Neural cell (in vitro differentiated cells): ENCODE data around the gene NEURL3. TPM values are rescaled to one million over a fixed set of nuclear protein-coding genes. Genes with fewer than 3 reads are reported as not detected.

Experiments
- H2AFZ ChIP-seq: fragments of 200-600, 300-800 bp; sonication (generic), shearing (Covaris generic); 2 replicates; pipeline ENCODE4 v1.6.0; 2014; ENCODE audit warnings: low read depth, mild to moderate bottlenecking, antibody characterized with exemption, low read length, moderate library complexity
- H3F3A ChIP-seq: fragments of 200-600 bp; shearing (Covaris generic); 2 replicates; pipeline ENCODE4 v1.6.1; 2016; ENCODE audit warnings: mild to moderate bottlenecking, moderate library complexity, mixed read lengths, antibody characterized with exemption, low read length; ENCODE audit not compliant: insufficient read depth, poor library complexity, severe bottlenecking
- H3K27ac ChIP-seq: fragments of 200-600, 300-800 bp; sonication (generic), shearing (Covaris generic); 2 replicates; pipeline ENCODE4 v1.5.1; 2014; ENCODE audit warnings: mild to moderate bottlenecking, low read length, moderate library complexity
- H3K27me3 ChIP-seq: fragments of 300-800, 200-600 bp; sonication (generic), shearing (Covaris generic); 2 replicates; pipeline ENCODE4 v1.6.0; 2014; ENCODE audit warnings: mild to moderate bottlenecking, low read depth, low read length, moderate library complexity; ENCODE audit not compliant: insufficient read depth
- H3K36me3 ChIP-seq: fragments of 300-800, 200-600 bp; sonication (generic), shearing (Covaris generic); 2 replicates; pipeline ENCODE4 v1.5.1; 2014; ENCODE audit warnings: mild to moderate bottlenecking, antibody characterized with exemption, low read length, moderate library complexity; ENCODE audit not compliant: insufficient read depth
- H3K4me2 ChIP-seq: fragments of 300-800, 200-600 bp; sonication (generic), shearing (Covaris generic); 2 replicates; pipeline ENCODE4 v1.6.0; 2014; ENCODE audit warnings: mild to moderate bottlenecking, low read length
- H3K4me3 ChIP-seq: fragments of 300-800, 200-600 bp; sonication (generic), shearing (Covaris generic); 2 replicates; pipeline ENCODE4 v1.5.1; 2014; ENCODE audit warnings: mild to moderate bottlenecking, low read length, moderate library complexity
- H3K79me2 ChIP-seq: fragments of 200-600 bp; shearing (Covaris generic); replicated peaks from 2 replicates; pipeline ENCODE4 v1.6.0; 2014; ENCODE audit warnings: mild to moderate bottlenecking, low read length, moderate library complexity; ENCODE audit not compliant: insufficient read depth
- H3K9ac ChIP-seq: fragments of 300-800, 200-600 bp; sonication (generic), shearing (Covaris generic); 2 replicates; pipeline ENCODE4 v1.6.1; 2016; ENCODE audit warnings: mild to moderate bottlenecking, low read length, mixed read lengths
- H3K9me2 ChIP-seq: fragments of 200-600 bp; shearing (Covaris generic); 2 replicates; pipeline ENCODE4 v1.6.1; 2016; ENCODE audit warnings: mild to moderate bottlenecking, low read length, mixed read lengths; ENCODE audit not compliant: insufficient read depth
- H3K9me3 ChIP-seq: fragments of 200-600, 300-800 bp; sonication (generic), shearing (Covaris generic); 2 replicates; pipeline ENCODE4 v1.6.1; 2016; ENCODE audit warnings: mild to moderate bottlenecking, mixed run types, low read length, moderate library complexity, mixed read lengths
- H4K20me1 ChIP-seq: fragments of 200-600 bp; shearing (Covaris generic); 2 replicates; pipeline ENCODE4 v1.6.1; 2016; ENCODE audit warnings: mild to moderate bottlenecking, mixed run types; ENCODE audit not compliant: insufficient read depth
- EP300 ChIP-seq: fragments of 450-650 bp; conservative IDR thresholded peaks from 2 replicates; pipeline ENCODE4 v1.6.1; 2014; ENCODE audit warnings: antibody characterized with exemption, mild to moderate bottlenecking, moderate library complexity; ENCODE audit not compliant: poor library complexity, severe bottlenecking
- EZH2 ChIP-seq: fragments of 200-600, 300-800 bp; shearing (Covaris generic), sonication (generic); IDR thresholded peaks from 2 replicates; pipeline ENCODE4 v1.6.1; 2014; ENCODE audit warnings: antibody characterized with exemption, low read length, borderline replicate concordance, mild to moderate bottlenecking; ENCODE audit not compliant: insufficient read depth, poor library complexity, severe bottlenecking
- MXI1 ChIP-seq: fragments of 450-650 bp; conservative IDR thresholded peaks from 2 replicates; pipeline ENCODE4 v1.6.1; 2014; ENCODE audit warnings: antibody characterized with exemption, mild to moderate bottlenecking; ENCODE audit not compliant: poor library complexity, severe bottlenecking
- POLR2AphosphoS5 ChIP-seq: IDR thresholded peaks from 2 replicates; pipeline ENCODE4 v1.6.1; 2012
- RAD21 ChIP-seq: fragments of 450-650 bp; conservative IDR thresholded peaks from 2 replicates; pipeline ENCODE4 v1.6.1; 2014; ENCODE audit warnings: antibody characterized with exemption, mild to moderate bottlenecking, moderate library complexity
- SMC3 ChIP-seq: fragments of 450-650 bp; conservative IDR thresholded peaks from 2 replicates; pipeline ENCODE4 v1.6.1; 2014; ENCODE audit warnings: antibody characterized with exemption, mild to moderate bottlenecking, moderate library complexity; ENCODE audit not compliant: poor library complexity
- TAF1 ChIP-seq: IDR thresholded peaks from 2 replicates; pipeline ENCODE4 v1.6.1; 2012; ENCODE audit warnings: low read depth
- polyA plus RNA-seq: library from polyadenylated mRNA; depleted of rRNA; stranded (reverse); fragments of >200 nt; gene quantifications from 2 replicates; pipeline ENCODE4 v1.2.3, GENCODE V29; 2014
- TF ChIP-seq, protein P1 (sequence below): IDR thresholded peaks from 2 replicates; pipeline ENCODE4 v1.6.1; 2012; ENCODE audit warnings: borderline replicate concordance
- TF ChIP-seq, protein P2 (sequence below): fragments of 450-650 bp; IDR thresholded peaks from 2 replicates; pipeline ENCODE4 v1.5.1; 2014; ENCODE audit warnings: antibody characterized with exemption, mild to moderate bottlenecking, moderate library complexity; ENCODE audit not compliant: poor library complexity, severe bottlenecking

NEURL3 gene
- polyA plus RNA-seq, 1 donor from 2014 or later, result not detected

DNA sequence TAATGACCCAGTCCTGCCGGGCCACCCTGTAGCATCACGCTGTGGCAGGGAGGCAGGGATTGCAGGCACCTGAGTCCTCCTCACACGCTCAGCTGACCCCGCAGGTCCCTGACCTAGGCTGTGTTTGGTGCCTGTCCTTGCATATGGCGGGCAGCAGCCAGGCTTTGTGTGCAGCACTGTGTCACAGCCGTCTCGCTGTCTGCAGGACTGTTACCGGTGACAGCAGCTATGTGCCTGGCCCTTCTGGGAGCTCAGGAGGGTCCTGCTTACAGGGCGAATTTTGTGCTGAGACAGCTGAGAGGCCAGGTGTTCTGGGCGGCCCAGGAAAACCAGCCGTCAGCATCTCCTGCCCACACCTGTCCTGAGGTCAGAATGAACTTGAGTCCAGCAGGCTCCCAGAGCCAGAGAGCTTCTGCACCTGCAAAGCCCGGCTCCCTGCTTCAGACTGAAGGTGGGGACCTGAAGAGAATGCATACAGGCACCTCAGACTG lies 21.0 kb upstream of the NEURL3 start:
- H3K4me2 ChIP-seq, result no peak overlapping the region
- H2AFZ ChIP-seq, result no peak overlapping the region
- no peaks in the 10 kb centered on the region for H3K79me2 ChIP-seq
- no peaks in the 10 kb centered on the region for H3K9me2 ChIP-seq
- peaks cover 28% of the 10 kb centered on the region for H3K27me3 ChIP-seq
- no peaks in the 10 kb centered on the region for H3K36me3 ChIP-seq
- no peak overlapping the region for H3K4me3 ChIP-seq
- H3K9ac ChIP-seq, result no peak overlapping the region
- H3F3A ChIP-seq, result no peaks in the 10 kb centered on the region
- no peaks in the 10 kb centered on the region for H4K20me1 ChIP-seq
- TF ChIP-seq SMC3 (no peak), RAD21 (no peak), TAF1 (no peak)
- TF ChIP-seq, protein P1, sequence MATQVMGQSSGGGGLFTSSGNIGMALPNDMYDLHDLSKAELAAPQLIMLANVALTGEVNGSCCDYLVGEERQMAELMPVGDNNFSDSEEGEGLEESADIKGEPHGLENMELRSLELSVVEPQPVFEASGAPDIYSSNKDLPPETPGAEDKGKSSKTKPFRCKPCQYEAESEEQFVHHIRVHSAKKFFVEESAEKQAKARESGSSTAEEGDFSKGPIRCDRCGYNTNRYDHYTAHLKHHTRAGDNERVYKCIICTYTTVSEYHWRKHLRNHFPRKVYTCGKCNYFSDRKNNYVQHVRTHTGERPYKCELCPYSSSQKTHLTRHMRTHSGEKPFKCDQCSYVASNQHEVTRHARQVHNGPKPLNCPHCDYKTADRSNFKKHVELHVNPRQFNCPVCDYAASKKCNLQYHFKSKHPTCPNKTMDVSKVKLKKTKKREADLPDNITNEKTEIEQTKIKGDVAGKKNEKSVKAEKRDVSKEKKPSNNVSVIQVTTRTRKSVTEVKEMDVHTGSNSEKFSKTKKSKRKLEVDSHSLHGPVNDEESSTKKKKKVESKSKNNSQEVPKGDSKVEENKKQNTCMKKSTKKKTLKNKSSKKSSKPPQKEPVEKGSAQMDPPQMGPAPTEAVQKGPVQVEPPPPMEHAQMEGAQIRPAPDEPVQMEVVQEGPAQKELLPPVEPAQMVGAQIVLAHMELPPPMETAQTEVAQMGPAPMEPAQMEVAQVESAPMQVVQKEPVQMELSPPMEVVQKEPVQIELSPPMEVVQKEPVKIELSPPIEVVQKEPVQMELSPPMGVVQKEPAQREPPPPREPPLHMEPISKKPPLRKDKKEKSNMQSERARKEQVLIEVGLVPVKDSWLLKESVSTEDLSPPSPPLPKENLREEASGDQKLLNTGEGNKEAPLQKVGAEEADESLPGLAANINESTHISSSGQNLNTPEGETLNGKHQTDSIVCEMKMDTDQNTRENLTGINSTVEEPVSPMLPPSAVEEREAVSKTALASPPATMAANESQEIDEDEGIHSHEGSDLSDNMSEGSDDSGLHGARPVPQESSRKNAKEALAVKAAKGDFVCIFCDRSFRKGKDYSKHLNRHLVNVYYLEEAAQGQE, result no peak
- H3K9me3 ChIP-seq, result no peaks in the 10 kb centered on the region
- H3K27ac ChIP-seq, result no peak overlapping the region

- H3K9me2 ChIP-seq, result no peaks in the 10 kb centered on the region
- no peaks in the 10 kb centered on the region for H3K36me3 ChIP-seq
- H3F3A ChIP-seq, result no peaks in the 10 kb centered on the region
- no peak for TF ChIP-seq SMC3
- no peak for TF ChIP-seq POLR2AphosphoS5
- no peak for TF ChIP-seq TAF1
- TF ChIP-seq, protein P2, sequence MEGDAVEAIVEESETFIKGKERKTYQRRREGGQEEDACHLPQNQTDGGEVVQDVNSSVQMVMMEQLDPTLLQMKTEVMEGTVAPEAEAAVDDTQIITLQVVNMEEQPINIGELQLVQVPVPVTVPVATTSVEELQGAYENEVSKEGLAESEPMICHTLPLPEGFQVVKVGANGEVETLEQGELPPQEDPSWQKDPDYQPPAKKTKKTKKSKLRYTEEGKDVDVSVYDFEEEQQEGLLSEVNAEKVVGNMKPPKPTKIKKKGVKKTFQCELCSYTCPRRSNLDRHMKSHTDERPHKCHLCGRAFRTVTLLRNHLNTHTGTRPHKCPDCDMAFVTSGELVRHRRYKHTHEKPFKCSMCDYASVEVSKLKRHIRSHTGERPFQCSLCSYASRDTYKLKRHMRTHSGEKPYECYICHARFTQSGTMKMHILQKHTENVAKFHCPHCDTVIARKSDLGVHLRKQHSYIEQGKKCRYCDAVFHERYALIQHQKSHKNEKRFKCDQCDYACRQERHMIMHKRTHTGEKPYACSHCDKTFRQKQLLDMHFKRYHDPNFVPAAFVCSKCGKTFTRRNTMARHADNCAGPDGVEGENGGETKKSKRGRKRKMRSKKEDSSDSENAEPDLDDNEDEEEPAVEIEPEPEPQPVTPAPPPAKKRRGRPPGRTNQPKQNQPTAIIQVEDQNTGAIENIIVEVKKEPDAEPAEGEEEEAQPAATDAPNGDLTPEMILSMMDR, result no peak
- TF ChIP-seq EP300, result no peak
- TF ChIP-seq, protein P1, result no peak
- no peak for TF ChIP-seq MXI1
- no peak for TF ChIP-seq RAD21
- no peak for TF ChIP-seq EZH2
- no peak overlapping the region for H2AFZ ChIP-seq
- no peak overlapping the region for H3K4me2 ChIP-seq
- no peaks in the 10 kb centered on the region for H3K79me2 ChIP-seq
- H3K9me3 ChIP-seq, result no peaks in the 10 kb centered on the region
- peaks cover 28% of the 10 kb centered on the region for H3K27me3 ChIP-seq
- H4K20me1 ChIP-seq, result no peaks in the 10 kb centered on the region
- H3K4me3 ChIP-seq, result no peak overlapping the region
- no peak overlapping the region for H3K9ac ChIP-seq
- no peak overlapping the region for H3K27ac ChIP-seq
Measured at GRCh38 chr2:96525211-96525507, 20.0 kb upstream of the NEURL3 start.
